Activated T-helper 9 cell treated with anti-CD3 and anti-CD28 coated beads, Interleukin-2, amount 50 U/mL, for 16 hours (primary cell): Measurements from ENCODE around the gene PEX10.
"Not testable (repeated sequence)": the region's sequence is repeated elsewhere in the genome, so short reads cannot be mapped to it uniquely, and the experiment has no call there.

Experiments used
- DNase-seq: peaks from one replicate; pipeline ENCODE4 v3.0.0-alpha.2; 2020; ENCODE audit warnings: low read depth

PEX10 gene

GRCh38 chr1:2412395-2412772 lies at the start of gene PEX10:
PEX10 (minus strand) TSS chr1:2412564; CDS start chr1:2412502, 62 bp downstream.
- DNase-seq: peak; percentile 99

- no peak for DNase-seq
Observed at GRCh38 chr1:2460996-2461751, 48.8 kb upstream of the PEX10 start.

DNA sequence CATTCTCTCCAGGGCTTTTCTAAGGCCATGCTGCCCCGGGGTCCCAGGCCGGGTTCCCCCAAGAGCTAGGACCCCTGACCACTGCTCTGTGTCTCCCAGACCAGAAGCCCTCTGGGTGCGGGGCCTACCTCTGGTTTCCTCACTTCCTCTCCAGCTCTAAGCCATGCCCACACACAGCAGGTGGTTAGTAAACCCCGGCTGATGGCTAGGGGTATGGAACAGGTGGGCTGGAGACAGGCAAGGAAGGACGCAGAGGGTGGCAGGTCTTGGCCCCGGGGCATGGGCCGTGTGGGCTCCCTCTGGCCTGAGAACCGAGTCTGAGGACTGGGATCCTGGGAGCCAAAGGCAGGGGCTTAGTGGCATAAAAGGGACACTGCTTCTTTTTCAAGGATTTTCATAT lies 47.8 kb upstream of the PEX10 start:
- no peak for DNase-seq

DNA sequence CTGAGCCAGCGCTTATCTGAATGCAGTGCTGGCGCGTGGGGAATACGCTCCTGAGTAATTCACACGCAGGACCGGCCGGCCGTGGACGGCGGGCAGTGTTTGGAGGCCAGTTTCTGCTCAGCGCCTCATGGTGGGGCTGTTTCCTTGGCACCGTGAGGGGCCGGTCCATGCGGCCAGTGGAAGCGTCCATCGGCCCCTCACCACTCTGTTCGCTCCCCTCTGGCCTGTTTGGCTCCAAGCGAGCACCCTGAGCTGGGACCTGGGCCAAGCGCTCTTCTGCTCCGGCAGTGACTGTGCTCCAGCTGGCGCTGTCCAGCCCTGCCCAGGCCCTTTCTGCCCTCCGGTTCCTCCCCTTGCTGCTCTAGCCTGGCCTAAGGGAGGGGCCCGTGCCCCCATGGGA lies 47.4 kb upstream of the PEX10 start:
- DNase-seq: no peak

DNA sequence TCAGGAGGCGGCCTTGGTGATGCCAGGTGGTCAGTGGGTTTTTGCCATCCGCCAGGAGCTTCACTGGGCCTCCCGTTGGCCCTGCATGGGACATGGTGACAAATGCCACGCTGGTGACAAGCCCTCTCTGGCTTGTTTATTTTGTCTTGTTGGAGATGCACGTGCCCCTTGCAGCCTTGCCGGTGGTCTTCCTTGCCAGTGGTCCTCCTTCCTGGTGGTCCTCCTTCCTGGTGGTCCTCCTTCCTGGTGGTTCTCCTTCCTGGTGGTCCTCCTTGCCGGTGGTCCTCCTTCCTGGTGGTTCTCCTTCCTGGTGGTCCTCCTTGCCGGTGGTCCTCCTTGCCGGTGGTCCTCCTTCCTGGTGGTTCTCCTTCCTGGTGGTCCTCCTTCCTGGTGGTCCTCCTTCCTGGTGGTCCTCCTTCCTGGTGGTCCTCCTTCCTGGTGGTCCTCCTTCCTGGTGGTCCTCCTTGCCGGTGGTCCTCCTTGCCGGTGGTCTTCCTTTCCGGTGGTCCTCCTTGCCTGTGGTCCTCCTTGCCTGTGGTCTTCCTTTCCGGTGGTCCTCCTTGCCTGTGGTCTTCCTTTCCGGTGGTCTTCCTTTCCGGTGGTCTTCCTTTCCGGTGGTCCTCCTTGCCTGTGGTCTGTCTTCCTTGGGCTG lies 46.9 kb upstream of the PEX10 start:
- DNase-seq: not testable (repeated sequence)

- DNase-seq: no peak
Observed at GRCh38 chr1:2458687-2459086, 46.3 kb upstream of the PEX10 start.

DNA sequence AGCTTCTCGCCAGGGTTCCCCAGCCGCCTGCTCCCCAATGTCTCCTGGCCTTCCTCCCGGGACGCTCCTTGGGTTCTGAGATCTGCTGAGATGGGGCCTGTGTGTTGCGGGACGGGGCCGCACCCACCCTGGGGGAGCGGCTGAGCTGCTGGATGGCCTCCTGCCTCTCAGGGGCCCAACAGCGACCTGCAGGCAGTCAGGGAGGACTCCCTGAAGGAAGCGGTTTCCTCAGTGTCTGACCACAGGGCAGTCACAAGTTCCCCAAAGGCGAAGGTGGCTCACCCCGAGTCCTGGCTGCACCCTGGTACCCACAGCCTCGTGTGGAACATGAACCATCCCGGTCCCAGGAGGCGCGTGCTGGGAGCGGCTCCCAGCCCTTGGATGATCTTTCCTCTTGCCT lies 45.1 kb upstream of the PEX10 start:
- DNase-seq: no peak

DNA sequence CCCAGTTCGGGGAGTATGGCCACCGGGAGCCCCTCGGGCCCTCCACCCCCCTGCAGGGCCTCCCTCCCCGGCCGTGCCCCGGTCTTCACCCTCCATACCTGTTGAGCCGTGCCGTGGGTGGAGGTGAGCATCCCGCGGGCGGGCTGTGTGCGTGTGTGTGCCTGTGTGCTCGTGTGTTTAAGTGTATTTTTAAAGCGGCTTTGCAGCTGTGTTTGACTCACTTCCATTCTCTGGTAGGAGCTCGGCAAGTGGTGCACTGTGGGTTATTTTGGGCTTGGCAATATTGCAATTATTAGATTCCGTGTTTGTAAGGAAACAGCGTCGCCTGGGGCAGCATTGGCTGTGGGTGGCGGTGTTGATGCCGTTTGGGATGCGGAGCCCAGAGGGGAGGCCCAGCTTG lies 43.4 kb upstream of the PEX10 start:
- DNase-seq: no peak

DNA sequence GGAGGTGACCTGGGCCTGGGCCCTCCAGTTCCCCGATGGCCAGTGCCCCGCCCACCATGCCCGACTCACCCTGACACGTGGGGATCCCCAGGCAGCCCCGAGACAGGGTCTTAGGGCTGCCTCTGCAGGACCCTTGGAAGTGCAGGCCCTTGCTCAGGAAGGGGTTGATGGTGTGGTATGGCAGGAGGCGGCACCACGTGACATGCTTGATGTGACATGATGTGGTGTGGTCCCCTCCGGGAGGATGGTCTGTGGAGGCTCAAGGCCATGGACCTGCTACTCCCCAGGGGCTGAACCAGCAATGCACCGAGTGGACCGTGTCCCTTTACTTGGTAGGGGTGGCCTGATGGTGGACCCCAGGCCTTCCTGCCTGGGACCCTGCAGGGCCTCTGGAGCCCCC lies 41.9 kb upstream of the PEX10 start:
- no peak for DNase-seq

DNA sequence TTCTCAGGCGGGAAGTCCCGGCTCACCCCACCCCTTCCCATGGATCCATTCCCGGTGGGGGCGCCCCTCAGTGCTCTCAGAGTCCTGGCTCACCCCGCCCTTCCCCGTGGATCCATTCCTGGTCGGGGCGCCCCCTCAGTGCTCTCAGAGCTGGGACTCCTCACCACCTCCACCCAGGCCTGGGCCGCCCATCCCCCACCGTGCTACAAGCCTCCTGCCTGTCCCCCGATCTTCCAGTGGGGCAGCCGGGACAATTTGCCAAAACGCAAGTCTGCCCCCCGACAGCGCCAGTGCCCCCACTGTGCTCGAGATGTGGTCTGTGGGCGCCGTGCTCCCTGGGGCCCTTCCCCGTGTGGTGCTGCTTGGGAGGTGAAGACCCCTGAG lies 40.6 kb upstream of the PEX10 start:
- DNase-seq: no peak

GRCh38 chr1:2452201-2452931 lies 40.0 kb upstream of the PEX10 start:
- DNase-seq: no peak

GRCh38 chr1:2451741-2452140 lies 39.4 kb upstream of the PEX10 start:
- no peak for DNase-seq

- no peak for DNase-seq
Observed at GRCh38 chr1:2449636-2450454, 37.5 kb upstream of the PEX10 start.

- DNase-seq: no peak
Observed at GRCh38 chr1:2448098-2448445, 35.7 kb upstream of the PEX10 start.

- DNase-seq: no peak
Observed at GRCh38 chr1:2447276-2448097, 35.1 kb upstream of the PEX10 start.

DNA sequence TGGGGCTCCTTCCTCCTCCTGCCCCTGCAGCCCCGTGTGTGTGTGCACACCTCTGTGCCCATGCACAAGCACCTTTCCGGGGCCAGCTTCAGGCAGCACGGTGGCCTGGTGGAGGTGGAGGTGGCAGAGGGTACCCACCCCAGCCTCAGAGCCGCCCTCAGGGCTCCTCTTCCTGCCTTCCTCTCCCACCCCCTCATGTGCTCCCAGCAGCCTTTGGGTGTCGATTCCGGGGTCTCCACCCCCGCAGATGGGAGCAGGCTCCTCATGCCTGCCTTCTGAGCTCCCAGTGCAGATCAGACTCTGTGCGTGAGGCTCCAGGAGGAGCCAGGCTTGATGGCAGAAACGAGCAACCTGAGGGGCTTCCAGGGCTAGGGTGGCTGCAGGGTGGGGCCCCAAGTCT lies 34.5 kb upstream of the PEX10 start:
- no peak for DNase-seq

DNA sequence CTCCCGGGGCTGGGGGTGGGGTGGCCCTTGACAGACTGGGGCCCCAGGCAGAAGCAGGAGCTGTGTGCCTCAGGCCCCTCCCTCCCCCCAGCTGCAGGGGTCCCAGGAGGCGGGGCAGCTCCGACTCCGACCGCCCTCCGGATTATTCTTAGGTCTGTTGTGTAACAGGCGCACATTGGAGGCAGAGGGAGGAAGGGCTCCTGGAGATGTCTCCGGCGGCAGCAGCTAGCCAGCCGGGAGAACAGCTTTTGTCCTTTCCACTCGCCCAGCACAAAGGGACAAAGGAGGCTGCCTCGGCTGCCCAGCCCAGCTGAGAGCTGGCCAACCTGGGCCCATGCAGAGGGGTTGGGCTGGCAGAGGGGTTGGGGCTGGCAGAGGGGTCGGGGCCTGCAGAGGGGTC lies 34.0 kb upstream of the PEX10 start:
- DNase-seq: no peak

- no peak for DNase-seq
Observed at GRCh38 chr1:2445823-2446215, 33.5 kb upstream of the PEX10 start.

DNA sequence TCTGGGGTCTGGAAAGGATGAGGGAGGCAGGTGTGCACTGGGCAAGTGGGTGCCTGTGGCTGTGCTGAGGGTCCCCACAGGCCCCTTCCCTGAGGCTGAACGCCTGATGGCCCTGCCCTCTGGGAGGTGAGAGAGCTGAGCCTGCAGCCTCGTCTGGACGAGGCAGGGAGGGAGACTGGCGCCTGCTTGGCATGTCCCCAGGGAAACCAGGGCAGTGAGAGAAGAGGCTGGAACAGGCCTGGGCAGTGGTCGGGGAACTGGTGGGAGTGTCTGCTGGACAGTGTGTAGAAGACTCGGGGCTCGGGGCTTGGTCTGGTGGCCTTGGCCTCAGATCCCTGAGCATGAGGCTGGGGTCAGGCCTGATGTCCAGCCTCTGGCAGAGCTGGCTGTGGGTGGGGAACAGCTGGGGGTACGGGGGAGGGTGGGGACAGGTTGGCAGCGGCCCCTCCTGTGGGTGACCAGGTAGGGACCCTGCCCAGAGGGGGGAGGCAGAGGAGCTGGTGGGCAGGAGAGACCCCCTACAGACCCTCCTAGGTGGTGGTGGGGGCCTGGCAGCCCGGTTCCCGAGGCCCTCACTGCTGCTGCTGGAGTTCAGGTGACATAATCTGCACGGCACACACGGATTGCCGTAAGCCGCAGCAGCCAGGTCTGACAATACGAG lies 32.9 kb upstream of the PEX10 start:
- no peak for DNase-seq

DNA sequence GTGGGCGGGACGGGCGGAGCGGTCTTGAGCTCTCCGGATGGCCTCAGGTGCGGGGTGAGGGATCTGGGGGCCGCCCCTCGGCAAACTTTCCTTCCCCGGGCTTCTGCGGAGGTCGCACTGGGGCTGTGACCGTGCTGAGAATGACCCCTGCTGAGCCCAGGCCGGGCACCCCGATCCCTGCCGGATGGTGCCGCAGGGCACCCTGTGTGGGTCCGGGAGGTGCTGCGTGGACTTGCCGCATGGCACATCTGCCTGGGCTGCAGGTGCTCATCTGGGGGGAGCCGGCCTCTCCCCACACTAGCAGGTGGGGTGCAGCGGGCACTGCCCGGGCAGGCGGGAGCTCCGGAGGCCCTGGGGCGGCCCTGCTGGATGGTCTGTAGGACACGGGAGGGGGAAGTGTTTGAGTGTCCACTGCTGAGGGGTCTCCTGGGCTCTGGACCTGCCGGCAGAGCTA lies 31.8 kb upstream of the PEX10 start:
- DNase-seq: no peak
